ENCODE results near the gene NMT2.
A peak's percentile ranks its signal among the peaks of the same experiment; 100 is the strongest.

The NMT2 gene

DNA sequence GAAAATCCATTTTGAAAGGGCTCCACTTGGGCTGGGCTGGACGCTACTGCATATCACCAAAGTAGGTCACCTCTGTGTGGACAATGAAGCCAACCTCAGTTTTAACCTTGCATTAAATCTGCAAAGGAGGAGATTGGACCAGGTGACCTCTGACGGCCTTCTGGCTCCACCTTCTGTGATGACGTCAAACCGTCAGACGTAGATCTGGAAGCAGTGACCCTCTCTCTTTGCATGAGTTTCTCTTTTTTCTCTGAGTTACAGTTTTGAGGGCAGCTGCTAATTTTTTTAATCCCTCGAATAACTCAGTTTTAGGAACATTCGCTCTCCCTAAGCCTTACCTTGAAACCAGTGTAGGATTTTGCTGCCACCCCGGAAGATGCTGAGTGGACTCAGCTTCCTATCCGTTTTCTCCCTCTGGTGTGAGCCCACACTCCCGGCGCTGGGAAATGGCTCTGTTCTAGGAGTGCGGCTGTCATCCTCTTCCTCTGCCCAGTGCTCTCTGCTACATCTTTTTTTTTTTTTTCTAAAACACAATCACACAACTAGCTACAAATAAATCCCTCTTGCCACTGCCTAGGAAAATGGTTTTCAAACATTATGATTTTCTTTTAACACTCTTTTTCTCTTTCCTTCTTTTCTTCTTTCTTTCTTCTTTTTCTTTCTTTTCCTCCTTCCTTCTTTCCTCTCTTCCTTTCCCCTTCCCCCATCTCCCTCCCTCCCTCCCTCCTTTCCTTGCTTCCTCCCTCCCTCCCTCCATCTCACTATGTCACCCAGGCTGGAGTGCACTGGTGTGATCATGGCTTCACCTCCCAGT, 27.7 kb upstream of the NMT2 start:
- no peak for TF ChIP-seq ZNF274 (IDR thresholded peaks at IDR 0.05; ENCODE audit: low read depth, low read length)
- peak overlapping the region; percentile 16; the same call in 1 of the 2 replicates for H3K4me3 ChIP-seq (ENCODE audit: low read length)

DNA sequence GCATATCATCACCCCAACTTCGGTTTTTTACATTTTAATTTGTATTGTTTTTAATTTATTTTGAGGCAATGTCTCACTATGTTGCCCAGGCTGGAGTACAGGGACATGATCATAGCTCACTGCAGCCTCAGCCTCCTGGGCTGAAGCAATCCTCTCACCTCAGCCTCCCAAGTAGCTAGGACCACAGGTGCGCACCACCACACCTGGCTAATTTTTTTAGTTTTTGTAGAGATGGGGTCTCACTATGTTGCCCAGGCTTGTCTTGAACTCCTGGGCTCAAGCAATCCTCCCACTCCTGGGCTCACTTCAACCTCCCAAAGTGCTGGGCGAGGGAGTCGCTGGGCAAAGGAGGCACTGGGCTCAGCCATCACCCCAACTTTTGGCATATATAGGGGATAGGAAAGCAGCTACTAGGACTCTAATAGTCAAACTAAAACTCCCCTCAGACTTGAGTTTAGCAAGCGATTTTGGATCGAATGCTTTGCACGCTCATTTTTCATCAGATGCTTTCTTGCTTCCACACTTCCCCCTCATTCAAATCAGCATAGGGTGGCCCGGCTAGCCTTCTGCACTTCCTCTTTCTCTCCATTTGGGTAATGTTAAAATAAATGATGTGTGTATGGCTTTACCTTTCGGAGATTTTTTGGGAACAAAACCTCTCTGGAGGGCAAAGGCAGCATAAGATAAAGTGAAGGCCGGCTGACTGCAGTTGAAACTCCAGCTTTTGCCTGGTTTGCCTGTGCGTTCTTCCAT, 20.8 kb upstream of the NMT2 start:
- no peak for TF ChIP-seq ZNF274 (IDR thresholded peaks at IDR 0.05; ENCODE audit: low read depth, low read length)
- H3K4me3 ChIP-seq (ENCODE audit: low read length), result no peak overlapping the region

DNA sequence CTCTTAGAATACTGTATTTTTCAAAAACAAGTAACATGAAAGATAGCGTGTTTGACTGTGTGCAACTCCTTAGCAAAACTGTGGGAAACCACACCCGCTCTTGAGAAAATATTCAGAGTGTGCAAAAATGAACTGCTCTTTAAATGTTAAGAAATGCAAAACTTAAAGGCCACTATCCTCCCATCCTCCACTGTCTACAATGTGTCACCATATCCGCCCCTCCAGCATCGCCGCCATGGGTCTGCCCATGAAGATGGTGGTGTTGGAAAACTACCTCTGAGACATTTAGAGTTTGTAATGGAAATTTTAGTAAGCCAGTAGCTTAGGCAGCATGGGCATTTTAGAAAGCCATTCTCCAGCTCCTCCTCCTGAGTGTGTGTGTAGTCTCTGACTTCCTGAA, 20.1 kb upstream of the NMT2 start:
- TF ChIP-seq ZNF274 (IDR thresholded peaks at IDR 0.05; ENCODE audit: low read depth, low read length), result no peak
- H3K4me3 ChIP-seq (ENCODE audit: low read length), result no peak overlapping the region

DNA sequence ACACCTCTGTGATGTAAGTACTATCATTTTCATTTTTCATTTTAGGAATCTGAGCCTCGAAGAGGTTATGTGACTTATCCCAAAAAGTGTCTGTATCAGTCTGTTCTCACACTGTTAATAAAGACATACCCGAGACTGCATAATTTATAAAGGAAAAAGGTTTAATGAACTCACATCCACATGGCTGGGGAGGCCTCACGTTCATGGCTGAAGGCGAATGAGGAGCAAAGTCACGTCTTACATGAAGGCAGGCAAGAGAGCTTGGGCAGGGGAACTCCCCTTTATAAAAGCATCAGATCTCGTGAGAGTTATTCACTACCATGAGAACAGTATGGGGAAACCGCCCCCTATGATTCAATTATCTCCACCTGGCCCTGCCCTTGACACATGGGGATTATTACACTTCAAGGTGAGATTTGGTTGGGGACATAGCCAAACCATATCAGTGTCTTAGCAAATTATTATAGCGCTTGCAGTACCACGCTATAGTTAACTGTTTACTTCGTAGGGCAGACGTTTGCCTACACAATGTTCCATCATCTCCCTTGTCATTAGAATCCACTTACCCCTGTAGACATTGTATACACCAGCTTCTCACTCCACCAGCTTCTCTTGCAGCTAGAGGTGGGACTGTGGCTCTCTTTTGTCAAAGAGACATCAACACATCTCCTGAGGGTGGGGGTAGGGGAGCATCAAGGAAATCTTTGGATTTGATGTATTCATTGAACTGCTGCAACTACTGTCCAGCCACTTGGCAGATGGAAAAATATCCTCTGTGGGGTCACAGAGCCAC, 15.4 kb upstream of the NMT2 start:
- TF ChIP-seq ZNF274 (IDR thresholded peaks at IDR 0.05; ENCODE audit: low read depth, low read length), result no peak

DNA sequence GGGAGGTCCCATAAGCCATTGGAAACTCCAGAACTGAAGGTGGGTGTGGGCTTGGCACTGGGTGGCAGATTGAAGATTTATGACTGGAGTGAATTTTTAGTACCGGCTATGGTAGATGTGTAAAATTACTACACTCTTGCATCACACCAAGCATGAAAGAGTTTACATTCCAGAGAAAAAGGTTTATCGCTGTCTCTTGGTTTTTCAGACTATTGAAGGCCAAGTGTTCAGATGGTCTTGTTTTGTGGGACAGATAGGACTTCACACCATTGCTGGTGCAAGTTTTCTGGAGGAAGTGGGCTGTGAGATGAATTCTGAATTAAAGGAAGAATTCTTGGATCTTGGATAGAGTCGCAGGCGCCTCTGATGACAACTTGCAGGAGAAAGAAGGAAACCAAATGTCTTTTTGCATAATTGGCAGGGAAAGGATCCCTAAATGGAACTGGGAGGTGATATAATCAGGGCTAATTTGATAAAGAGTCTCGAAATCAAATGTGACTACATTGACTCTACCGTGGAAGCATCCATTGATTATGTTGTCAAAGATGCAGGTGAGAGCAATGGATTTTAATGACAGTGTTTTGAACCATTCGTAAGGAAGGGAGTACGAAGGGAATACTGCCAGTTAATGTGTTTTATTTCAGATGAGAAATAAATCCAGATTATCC, 14.2 kb upstream of the NMT2 start:
- H3K4me3 ChIP-seq (ENCODE audit: low read length), result no peak overlapping the region
- no peak for TF ChIP-seq ZNF274 (IDR thresholded peaks at IDR 0.05; ENCODE audit: low read depth, low read length)

More for the DNA sequence above, 15.4 kb upstream of the NMT2 start:
- H3K4me3 ChIP-seq (ENCODE audit: low read length), result no peak overlapping the region

DNA sequence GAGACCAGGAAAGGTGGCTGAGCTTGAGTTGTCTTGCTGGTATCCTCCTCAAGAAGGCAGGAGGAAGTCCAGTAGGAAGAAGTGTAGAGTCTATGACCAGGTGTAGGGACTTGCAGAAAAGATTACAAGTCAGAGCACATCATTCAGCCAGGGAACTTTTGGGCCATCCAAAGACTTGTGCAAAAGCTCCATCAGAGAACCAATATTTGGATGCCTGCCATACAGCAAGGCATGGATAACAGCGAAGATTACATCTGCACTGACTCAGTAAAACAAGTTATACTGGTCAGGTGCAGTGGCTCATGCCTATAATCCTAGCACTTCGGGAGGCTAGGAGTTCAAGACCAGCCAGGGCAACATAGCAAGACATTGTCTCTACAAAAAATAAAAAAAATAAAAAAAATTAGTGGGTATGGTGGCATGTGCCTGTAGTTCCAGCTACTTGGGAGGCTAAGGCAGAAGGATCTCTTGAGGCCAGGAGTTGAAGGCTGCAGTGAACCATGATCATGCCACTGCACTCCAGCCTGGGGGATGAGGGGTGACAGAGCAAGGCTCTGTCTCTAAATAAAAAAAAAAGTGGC, 13.2 kb upstream of the NMT2 start:
- no peak for TF ChIP-seq ZNF274 (IDR thresholded peaks at IDR 0.05; ENCODE audit: low read depth, low read length)
- H3K4me3 ChIP-seq (ENCODE audit: low read length), result no peak overlapping the region

DNA sequence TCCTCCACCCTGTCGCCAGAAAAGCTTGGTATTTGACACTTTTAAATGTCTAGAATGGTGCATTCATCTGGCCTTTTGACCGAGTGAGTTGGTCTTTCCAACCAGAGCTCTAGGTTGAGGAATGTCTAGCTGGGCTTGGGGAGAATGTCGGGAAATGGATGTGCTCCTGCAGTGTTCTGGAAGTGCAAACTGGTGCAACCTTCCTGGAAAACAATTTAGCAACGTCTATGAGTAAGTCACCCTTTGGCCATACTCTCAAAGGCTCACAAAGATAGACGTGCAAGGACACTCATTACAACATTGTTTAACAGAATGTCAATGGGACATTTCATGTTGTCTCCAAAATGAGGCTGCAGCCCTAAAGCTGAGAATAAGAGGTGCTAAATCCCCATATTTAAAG, 12.2 kb upstream of the NMT2 start:
- no peak for TF ChIP-seq ZNF274 (IDR thresholded peaks at IDR 0.05; ENCODE audit: low read depth, low read length)
- H3K4me3 ChIP-seq (ENCODE audit: low read length), result no peak overlapping the region

DNA sequence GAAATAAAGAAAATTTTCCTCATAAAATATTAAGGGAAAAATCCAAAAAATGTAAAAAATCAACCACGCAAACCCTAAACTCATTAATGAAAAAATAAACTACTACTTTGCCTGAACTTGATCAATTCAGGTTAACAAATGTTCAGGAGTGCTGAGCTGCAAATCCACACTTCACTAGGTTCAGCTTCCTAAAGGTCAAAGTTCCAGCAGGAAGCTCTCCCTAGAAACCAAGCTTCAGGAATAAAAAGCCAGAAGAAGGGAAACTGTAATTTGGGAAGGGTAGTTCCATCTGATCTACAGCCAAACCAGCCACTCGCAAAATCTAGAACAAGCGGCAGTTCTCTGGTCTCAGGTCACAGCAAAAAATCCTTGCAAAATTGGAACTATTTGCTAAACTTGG, 7.8 kb upstream of the NMT2 start:
- H3K4me3 ChIP-seq (ENCODE audit: low read length), result no peak overlapping the region
- TF ChIP-seq ZNF274 (IDR thresholded peaks at IDR 0.05; ENCODE audit: low read depth, low read length), result no peak

DNA sequence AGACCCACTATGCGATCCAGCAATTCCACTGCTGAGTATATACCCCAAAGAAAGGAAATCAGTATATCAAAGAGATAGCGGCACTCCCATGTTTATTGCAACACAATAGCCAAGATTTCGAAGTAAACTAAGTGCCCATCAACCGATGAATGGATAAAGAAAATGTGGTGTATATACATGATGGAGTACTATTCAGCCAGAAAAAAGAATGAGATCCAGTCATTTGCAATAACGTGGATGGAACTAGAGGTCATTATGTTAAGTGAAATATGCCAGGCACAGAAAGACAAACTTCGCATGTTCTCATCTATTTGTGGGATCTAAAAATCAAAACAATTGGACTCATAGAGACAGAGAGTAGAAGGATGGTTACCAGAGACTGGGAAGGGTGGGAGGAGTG, 7.1 kb upstream of the NMT2 start:
- no peak overlapping the region for H3K4me3 ChIP-seq (ENCODE audit: low read length)
- no peak for TF ChIP-seq ZNF274 (IDR thresholded peaks at IDR 0.05; ENCODE audit: low read depth, low read length)

DNA sequence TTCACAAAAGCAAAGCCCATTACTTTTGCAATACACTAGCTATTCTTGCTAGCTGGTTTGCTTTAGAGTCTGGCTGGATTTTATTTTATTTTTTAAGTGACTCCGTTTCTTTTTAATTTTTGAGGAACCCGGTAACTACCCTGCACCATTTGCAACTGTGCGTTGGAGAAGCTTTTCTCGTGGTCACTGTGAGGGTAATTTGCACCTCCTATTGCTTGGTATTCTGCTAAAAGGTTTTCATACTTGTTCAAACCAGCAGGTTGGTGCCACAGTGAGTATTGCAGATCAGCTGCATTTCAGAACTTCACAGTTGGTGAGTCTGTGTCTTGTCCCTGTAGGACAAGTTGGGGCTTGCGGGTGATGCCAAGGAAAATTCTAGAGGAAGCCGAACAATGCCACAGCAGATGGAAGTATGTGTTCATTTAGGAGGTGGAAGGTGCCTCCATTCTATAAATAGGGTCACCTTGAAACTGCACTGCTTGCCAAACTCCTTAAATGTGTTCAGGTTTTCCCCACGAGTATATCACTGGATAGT, 3.9 kb upstream of the NMT2 start:
- TF ChIP-seq ZNF274 (IDR thresholded peaks at IDR 0.05; ENCODE audit: low read depth, low read length), result no peak
- H3K4me3 ChIP-seq (ENCODE audit: low read length), result no peak overlapping the region

DNA sequence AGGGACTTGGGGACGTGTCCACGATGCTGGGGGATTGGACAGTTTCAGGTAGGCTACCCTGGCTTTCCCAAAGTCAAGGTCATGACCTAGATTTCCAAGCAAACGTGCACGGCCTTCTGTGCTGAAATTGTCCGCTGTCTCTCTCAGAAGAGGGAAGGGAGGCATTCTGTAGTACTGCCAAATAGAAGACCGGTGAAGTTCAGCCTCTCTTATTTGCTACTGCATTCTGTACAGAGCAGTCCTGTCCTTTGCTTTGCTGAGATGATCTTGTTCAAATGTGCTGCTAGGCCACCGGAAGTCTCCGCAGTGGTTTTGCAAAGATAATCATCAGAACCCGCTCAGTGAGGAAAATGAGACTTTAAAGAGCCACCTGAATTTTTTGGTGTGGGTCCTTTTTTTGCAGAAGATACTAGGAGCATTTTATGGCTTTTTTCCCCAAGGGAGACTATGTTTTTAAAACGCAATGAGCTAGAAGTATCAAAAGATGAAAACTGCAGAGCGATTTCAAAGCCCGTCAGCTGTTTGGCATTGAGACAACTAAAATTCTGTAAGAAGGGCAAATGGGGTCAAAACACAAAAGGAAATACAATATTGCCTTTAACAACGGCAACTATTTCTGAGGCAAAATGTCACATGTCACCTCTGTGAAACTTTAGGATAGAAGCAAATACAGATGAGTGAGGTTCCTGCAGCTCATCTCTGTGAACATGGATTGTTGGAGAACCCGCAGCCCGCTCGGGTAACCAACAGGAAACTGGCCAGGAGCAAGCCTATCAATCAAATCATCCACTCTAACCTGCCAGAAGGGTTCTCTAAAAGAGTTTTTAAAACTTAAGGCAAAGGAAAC, 1.3 kb upstream of the NMT2 start:
- TF ChIP-seq ZNF274 (IDR thresholded peaks at IDR 0.05; ENCODE audit: low read depth, low read length), result no peak
- H3K4me3 ChIP-seq (ENCODE audit: low read length), result peak overlapping the region; percentile 6; the same call in 1 of the 2 replicates

DNA sequence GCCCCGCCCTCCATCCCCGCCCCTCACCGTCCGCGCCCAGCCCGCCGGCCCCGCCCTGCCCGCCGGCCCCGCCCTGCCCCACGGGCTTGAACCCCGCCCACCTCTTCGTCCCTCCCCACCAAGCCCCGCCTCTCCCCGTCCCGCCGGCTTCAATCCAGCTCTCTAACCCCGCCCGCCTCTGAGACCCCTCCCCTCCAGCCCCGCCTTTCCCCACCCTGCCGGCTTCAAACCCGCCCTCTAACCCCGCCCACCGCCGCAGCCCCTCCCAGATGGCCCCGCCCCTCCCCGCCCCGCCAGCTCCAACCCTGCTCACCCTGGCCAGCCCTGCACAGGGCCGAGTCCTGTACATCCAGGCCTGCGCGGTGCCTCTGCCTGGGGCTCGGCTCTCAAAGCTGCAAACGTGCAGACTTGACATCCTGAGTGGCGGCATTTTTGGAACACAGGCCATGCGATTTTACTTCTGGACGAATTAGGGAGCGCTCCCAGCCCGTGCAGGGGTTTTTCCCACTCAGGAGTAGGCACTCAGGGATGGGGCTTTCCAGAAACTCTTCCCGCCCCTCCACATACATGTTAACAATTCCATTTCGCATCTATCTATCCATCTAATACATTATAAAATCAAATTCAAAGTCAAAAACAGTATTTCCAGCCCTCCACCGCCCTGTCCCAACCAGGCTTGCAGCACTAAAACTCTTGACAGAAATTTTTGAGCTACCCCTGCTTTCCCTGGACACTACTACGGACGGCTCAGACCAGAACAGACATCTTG, 477 bp upstream of the NMT2 start:
- peak overlapping the region; percentile 40; the same call in 1 of the 2 replicates for H3K4me3 ChIP-seq (ENCODE audit: low read length)
- no peak for TF ChIP-seq ZNF274 (IDR thresholded peaks at IDR 0.05; ENCODE audit: low read depth, low read length)

Measured in GM08714 (cell line).